Kidney (tissue), 14 donors: ENCODE data around the gene PARP4. TPM values are rescaled to one million over a fixed set of nuclear protein-coding genes. Genes with fewer than 3 reads are reported as not detected.
"Not testable (repeated sequence)": the region's sequence is repeated elsewhere in the genome, so short reads cannot be mapped to it uniquely, and the experiment has no call there.

Experiments
- DNase-seq, 5 donors: peaks; one replicate each; pipeline ENCODE4 v3.0.0-alpha.2; 2013 to 2020
- FAIRE-seq: peaks from 2 replicates; lab custom pipeline; 2012; peaks lifted over from hg19 to GRCh38; lab: Jason Lieb, UNC
- H3K27ac ChIP-seq, 2 donors: one replicate each; pipeline ENCODE4 v1.7.0; 2013; ENCODE audit warnings: low read depth in 2 of 2, low read length in 2 of 2, inconsistent platforms in 1 of 2
- H3K27me3 ChIP-seq: one replicate; pipeline ENCODE4 v1.7.1; 2013; ENCODE audit warnings: low read length, inconsistent platforms; ENCODE audit not compliant: control insufficient read depth, insufficient read depth
- H3K36me3 ChIP-seq, 3 donors: one replicate each; pipeline versions ENCODE4 v1.7.0 to v1.7.1; 2013; ENCODE audit warnings: low read length in 3 of 3, control low read depth in 1 of 3, inconsistent platforms in 1 of 3; ENCODE audit not compliant: insufficient read depth in 3 of 3, control insufficient read depth in 2 of 3
- H3K4me1 ChIP-seq, 3 donors: one replicate each; pipeline versions ENCODE4 v1.7.0 to v1.7.1; 2013; ENCODE audit warnings: low read length in 3 of 3, inconsistent platforms in 1 of 3, low read depth in 1 of 3; ENCODE audit not compliant: control insufficient read depth in 2 of 3, insufficient read depth in 2 of 3
- H3K4me3 ChIP-seq, 3 donors: one replicate each; pipeline versions ENCODE4 v1.7.0 to v1.8.1; 2013; ENCODE audit warnings: low read length in 3 of 3, control low read depth in 1 of 3, inconsistent platforms in 1 of 3
- H3K9ac ChIP-seq, 3 donors: one replicate each; pipeline versions ENCODE4 v1.7.0 to v1.7.1; 2013; ENCODE audit warnings: low read length in 3 of 3, control low read depth in 1 of 3, inconsistent platforms in 1 of 3
- H3K9me3 ChIP-seq, 3 donors: one replicate each; pipeline versions ENCODE4 v1.7.0 to v1.7.1; 2013; ENCODE audit warnings: low read length in 3 of 3, control low read depth in 1 of 3, inconsistent platforms in 1 of 3; ENCODE audit not compliant: control insufficient read depth in 2 of 3, insufficient read depth in 1 of 3
- intact Hi-C: fragments of 100-400 bp; cut with DNase I; formaldehyde crosslinking; loops from one replicate; pipeline ENCODE4 v1.11.1; 2022
- polyA plus RNA-seq: library from polyadenylated mRNA; stranded (reverse); fragments of 350-450 nt; fragmentation: Illumina TruSeq; extraction: RNeasy Lipid Tissue Mini Kit (QIAGEN cat#74804); gene quantifications from one replicate; pipeline ENCODE4 v1.2.3, GENCODE V29; 2014; ENCODE audit warnings: low read depth, low replicate concordance; ENCODE audit not compliant: insufficient read depth
- total RNA-seq: library from RNA; stranded (reverse); fragmentation: NEBNext Ultra II Directional; extraction: Animal tissue kit (Norgen Biotek cat#: 25700); gene quantifications from one replicate; pipeline ENCODE4 v1.2.1, GENCODE V29; 2021
- TF ChIP-seq, protein P1 (sequence below): IDR thresholded peaks from 3 replicates; pipeline ENCODE4 v1.5.1; 2012; ENCODE audit warnings: mild to moderate bottlenecking, moderate library complexity, borderline replicate concordance; ENCODE audit not compliant: insufficient read depth; ENCODE audit errors: extremely low read depth
- donor health status: control.
- donor health status: control.
- donor health status: control.
- donor health status: control.
- donor health status: control.
- donor health status: DM: yes; HTN: yes; CAD: no.
- donor health status: Normal renal cell carcinoma (clear cell type).

Gene PARP4
- total and polyA plus RNA-seq, 2 donors from 2014 or later, result 13.9 to 95.1 TPM

DNA sequence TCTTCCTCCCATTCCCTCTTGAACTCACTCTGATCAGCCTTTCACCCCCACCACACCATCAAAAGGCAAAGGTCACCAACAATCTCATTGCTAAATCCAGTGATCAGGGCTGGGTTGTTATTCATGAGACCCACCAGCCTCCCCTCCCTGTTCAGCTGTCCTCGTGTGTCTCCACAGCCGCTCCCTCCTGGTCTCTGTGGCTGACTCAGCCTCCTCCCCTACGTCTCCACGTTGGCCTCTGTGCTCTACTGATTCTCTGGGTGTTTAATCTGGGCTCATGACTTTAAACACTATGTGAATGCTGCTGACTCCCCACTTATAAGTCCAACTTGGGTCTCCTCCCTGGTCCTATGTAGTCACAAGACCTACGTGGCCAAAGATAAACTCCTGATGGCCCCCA, 38.9 kb downstream of the PARP4 start:
- no peak overlapping the region for H3K4me3 ChIP-seq
- no peak overlapping the region for H3K9ac ChIP-seq
- H3K9me3 ChIP-seq, result no peaks in the 10 kb centered on the region
- H3K27me3 ChIP-seq, result no peaks in the 10 kb centered on the region
- TF ChIP-seq, protein P1, sequence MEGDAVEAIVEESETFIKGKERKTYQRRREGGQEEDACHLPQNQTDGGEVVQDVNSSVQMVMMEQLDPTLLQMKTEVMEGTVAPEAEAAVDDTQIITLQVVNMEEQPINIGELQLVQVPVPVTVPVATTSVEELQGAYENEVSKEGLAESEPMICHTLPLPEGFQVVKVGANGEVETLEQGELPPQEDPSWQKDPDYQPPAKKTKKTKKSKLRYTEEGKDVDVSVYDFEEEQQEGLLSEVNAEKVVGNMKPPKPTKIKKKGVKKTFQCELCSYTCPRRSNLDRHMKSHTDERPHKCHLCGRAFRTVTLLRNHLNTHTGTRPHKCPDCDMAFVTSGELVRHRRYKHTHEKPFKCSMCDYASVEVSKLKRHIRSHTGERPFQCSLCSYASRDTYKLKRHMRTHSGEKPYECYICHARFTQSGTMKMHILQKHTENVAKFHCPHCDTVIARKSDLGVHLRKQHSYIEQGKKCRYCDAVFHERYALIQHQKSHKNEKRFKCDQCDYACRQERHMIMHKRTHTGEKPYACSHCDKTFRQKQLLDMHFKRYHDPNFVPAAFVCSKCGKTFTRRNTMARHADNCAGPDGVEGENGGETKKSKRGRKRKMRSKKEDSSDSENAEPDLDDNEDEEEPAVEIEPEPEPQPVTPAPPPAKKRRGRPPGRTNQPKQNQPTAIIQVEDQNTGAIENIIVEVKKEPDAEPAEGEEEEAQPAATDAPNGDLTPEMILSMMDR, result no peak
- intact Hi-C loops, result no loop called here
- H3K4me1 ChIP-seq, result no peaks in the 10 kb centered on the region
- FAIRE-seq, result no peak
- H3K27ac ChIP-seq, result no peak overlapping the region
- DNase-seq, result no peak
- H3K36me3 ChIP-seq, result peaks cover 5 to 30% (median 22%) of the 10 kb centered on the region in 3 donors

DNA sequence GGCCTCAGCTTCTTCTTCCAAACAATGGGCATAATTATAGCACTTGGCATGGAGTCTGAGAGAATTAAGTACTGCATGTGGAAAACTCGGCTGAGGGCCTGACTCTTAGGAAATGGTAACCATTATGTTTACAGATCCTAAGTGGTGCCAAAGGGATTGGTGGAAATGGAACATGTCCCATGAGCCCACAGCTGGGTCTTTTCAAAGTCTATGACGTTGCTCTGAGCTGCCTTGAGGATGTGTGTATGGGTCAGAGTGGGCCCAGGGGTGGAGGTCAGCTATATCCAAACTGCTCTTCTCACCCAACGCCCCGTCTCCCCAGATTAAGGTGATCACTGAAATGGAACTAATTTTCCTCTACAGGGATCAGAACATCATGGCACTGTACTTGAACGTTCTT, 40.4 kb downstream of the PARP4 start:
- peaks cover 7 to 28% (median 23%) of the 10 kb centered on the region in 3 donors for H3K36me3 ChIP-seq
- H3K27ac ChIP-seq, H3K9ac ChIP-seq, H3K27me3 ChIP-seq, intact Hi-C loops, FAIRE-seq, H3K4me3 ChIP-seq, DNase-seq, H3K4me1 ChIP-seq, H3K9me3 ChIP-seq: not testable (repeated sequence)

DNA sequence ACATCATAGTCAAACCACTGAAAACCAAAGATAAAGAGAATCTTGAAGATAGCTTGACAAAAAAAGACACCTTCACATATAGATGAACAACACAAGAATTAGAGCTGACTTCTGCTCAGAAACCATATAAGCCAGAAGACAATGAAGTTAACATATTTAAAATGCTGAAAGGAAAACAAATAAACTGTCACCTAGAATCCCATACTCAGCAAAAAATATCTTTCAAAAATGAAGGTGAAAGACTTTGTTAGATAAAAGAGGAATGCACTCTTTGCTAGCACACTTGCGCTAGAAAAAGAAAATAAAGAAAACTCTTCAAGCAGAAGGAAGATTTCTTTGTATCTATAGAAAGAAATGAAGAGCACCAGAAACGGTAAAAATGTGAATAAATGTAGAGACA, 49.5 kb downstream of the PARP4 start:
- H3K4me1 ChIP-seq, result no peaks in the 10 kb centered on the region
- no peak overlapping the region for H3K9ac ChIP-seq
- H3K27ac ChIP-seq, result no peak overlapping the region
- DNase-seq, result no peak
- peaks cover 3 to 5% (median 3%) of the 10 kb centered on the region in 3 donors for H3K36me3 ChIP-seq
- H3K27me3 ChIP-seq, result no peaks in the 10 kb centered on the region
- no peak overlapping the region for H3K4me3 ChIP-seq
- no peak for FAIRE-seq
- intact Hi-C loops, result no loop called here
- H3K9me3 ChIP-seq, result no peaks in the 10 kb centered on the region
- TF ChIP-seq, protein P1, result no peak

DNA sequence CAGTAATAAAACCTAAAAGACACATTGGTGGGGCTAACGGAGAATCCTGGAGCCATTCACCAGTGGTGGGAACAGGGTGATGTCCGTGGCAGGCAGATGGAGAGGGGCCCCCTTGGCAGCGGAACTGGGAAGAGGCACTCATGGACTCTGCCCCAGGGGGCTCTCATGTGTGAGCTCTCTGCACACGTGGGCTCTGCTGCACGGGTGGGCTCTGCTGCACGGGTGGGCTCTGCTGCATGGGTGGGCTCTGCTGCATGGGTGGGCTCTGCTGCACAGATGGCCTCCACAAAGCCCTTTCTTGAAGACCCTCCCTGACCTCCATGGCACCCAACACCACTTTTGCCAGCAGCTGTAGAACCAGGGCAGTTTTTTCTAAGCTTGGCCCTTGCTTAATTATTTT, 52.3 kb downstream of the PARP4 start:
- FAIRE-seq, result no peak
- intact Hi-C loops, result no loop called here
- H3K36me3 ChIP-seq, result peaks cover 0 to 14% (median 6%) of the 10 kb centered on the region in 3 donors

More for the DNA sequence above, 52.3 kb downstream of the PARP4 start:
- Histone ChIP-seq H3K27me3 (no peaks in the 10 kb centered on the region), H3K4me3 (no peak overlapping the region), H3K9me3 (no peaks in the 10 kb centered on the region), H3K27ac (no peak overlapping the region), H3K4me1 (no peaks in the 10 kb centered on the region), H3K9ac (no peak overlapping the region)
- no peak for DNase-seq
- TF ChIP-seq, protein P1, result no peak
